T-cell (primary cell): ENCODE data around the gene LDAH. TPM values are rescaled to one million over a fixed set of nuclear protein-coding genes. Genes with fewer than 3 reads are reported as not detected.

Experiments
- ATAC-seq, 4 experiments: fragments of 200-7000 bp in 3 of 4; fragments of 150-1000 bp in 1 of 4; cut with Tn5 transposase; replicated peaks in 1 of 4; 1 replicate in 3 of 4; 2 replicates in 1 of 4; pipeline ENCODE4 v1.10.0; 2021; ENCODE audit warnings: moderate library complexity in 3 of 4, mild to moderate bottlenecking in 2 of 4, moderate number of reproducible peaks in 1 of 4
- CTCF ChIA-PET, 2 donors: fragments of 300-600 bp; sonication (Branson Sonifier 250); formaldehyde crosslinking; loops; one replicate each; lab custom pipeline; 2022; ENCODE audit warnings: antibody characterized with exemption in 2 of 2; lab: Charles Lee
- POLR2A ChIA-PET, 2 donors: fragments of 300-600 bp; sonication (Branson Sonifier 250); formaldehyde crosslinking; loops; one replicate each; lab custom pipeline; 2022; ENCODE audit warnings: antibody characterized with exemption in 2 of 2; lab: Charles Lee
- DNase-seq, 35 experiments: peaks; one replicate each; pipeline versions ENCODE4 v3.0.0 to v3.0.0-alpha.2; 2013 to 2023
- H3K27ac ChIP-seq: one replicate; pipeline ENCODE4 v1.5.1; 2013; ENCODE audit warnings: low read length
- H3K27me3 ChIP-seq, 2 experiments: replicated peaks in 1 of 2; 1 replicate in 1 of 2; 2 replicates in 1 of 2; pipeline versions ENCODE4 v1.6.1 to v1.7.0; 2013; ENCODE audit warnings: low read length in 1 of 2, mixed read lengths in 1 of 2; ENCODE audit not compliant: control insufficient read depth in 2 of 2, insufficient read depth in 2 of 2; ENCODE audit errors: extremely low read depth in 1 of 2
- H3K36me3 ChIP-seq, 2 donors: 1 replicate in 1 of 2; 2 replicates in 1 of 2; pipeline versions ENCODE4 v1.6.1 to v1.7.0; 2013; ENCODE audit warnings: low read length in 1 of 2; ENCODE audit not compliant: control insufficient read depth in 2 of 2, insufficient read depth in 1 of 2; ENCODE audit errors: extremely low read depth in 1 of 2
- H3K4me1 ChIP-seq, 2 experiments: 1 replicate in 1 of 2; 2 replicates in 1 of 2; pipeline versions ENCODE4 v1.6.1 to v1.7.0; 2013; ENCODE audit warnings: low read length in 2 of 2, mixed read lengths in 1 of 2; ENCODE audit not compliant: insufficient read depth in 2 of 2, control insufficient read depth in 1 of 2; ENCODE audit errors: extremely low read depth in 1 of 2
- H3K4me3 ChIP-seq, 2 donors: 1 replicate in 1 of 2; 2 replicates in 1 of 2; pipeline versions ENCODE4 v1.5.1 to v1.7.0; 2013; ENCODE audit warnings: mild to moderate bottlenecking in 2 of 2, low read length in 1 of 2, moderate library complexity in 1 of 2; ENCODE audit not compliant: control insufficient read depth in 1 of 2; ENCODE audit errors: extremely low read depth in 1 of 2
- H3K9me3 ChIP-seq: 2 replicates; pipeline ENCODE4 v1.7.0; 2013
- H3K27ac Mint-ChIP-seq, 2 donors: one replicate each; pipeline ENCODE4 v1.8.0; 2020 to 2021; ENCODE audit warnings: mild to moderate bottlenecking in 2 of 2, mixed read lengths in 2 of 2
- H3K27me3 Mint-ChIP-seq, 2 donors: one replicate each; pipeline ENCODE4 v1.8.0; 2021 to 2022; ENCODE audit warnings: mixed read lengths in 2 of 2
- H3K36me3 Mint-ChIP-seq: one replicate; pipeline ENCODE4 v1.8.0; 2021; ENCODE audit warnings: mixed read lengths
- H3K4me1 Mint-ChIP-seq, 3 donors: one replicate each; pipeline ENCODE4 v1.8.0; 2020 to 2022; ENCODE audit warnings: mixed read lengths in 3 of 3, mild to moderate bottlenecking in 1 of 3
- H3K4me3 Mint-ChIP-seq, 3 donors: one replicate each; pipeline ENCODE4 v1.8.0; 2020 to 2022; ENCODE audit warnings: mild to moderate bottlenecking in 3 of 3, mixed read lengths in 3 of 3, moderate library complexity in 3 of 3
- H3K9me3 Mint-ChIP-seq, 3 donors: one replicate each; pipeline ENCODE4 v1.8.0; 2020 to 2022; ENCODE audit warnings: mixed read lengths in 3 of 3
- WGBS: methylation state at CpG from one replicate; pipeline ENCODE4 v1.1.5; 2013; ENCODE audit warnings: missing lambda C conversion rate; ENCODE audit not compliant: insufficient coverage; 5-methylcytosine and 5-hydroxymethylcytosine counted together
- total RNA-seq, 35 experiments: library from RNA in 6 of 35; stranded (reverse) in 6 of 35; fragments of 120-200 nt in 1 of 35; gene quantifications; one replicate each; pipeline versions ENCODE4 v1.2.1 to v1.2.4 and lab custom pipeline; 2013 to 2026

LDAH gene
- total RNA-seq, 5 donors from 2014 or later (not counting 1 experiment from before 2014, with no cell fraction given), result 12.3 to 21.2 (median 18.1) TPM

GRCh38 chr2:20766798-20767644 is 55.9 kb downstream of the LDAH start:
- ChIA-PET CTCF (interaction anchor here in 1 of 2 donors (0.6 kb wide), 1 partner anchor 108 kb away, joined by 8 read pairs; no protein-coding TSS in a partner anchor), POLR2A (interaction anchor here in 1 of 2 donors (0.7 kb wide), 1 partner anchor 31 kb away, joined by 3 read pairs; no protein-coding TSS in a partner anchor)
- Histone ChIP-seq H3K4me1 (no peaks in the 10 kb centered on the region), H3K27ac (no peak overlapping the region), H3K9me3 (no peaks in the 10 kb centered on the region), H3K27me3 (no peaks in the 10 kb centered on the region), H3K4me3 (no peak overlapping the region), H3K36me3 (peaks cover 9 to 12% of the 10 kb centered on the region in 2 donors)
- H3K4me1 Mint-ChIP-seq, result peaks cover 3 to 6% (median 5%) of the 10 kb centered on the region in 3 donors
- no peaks in the 10 kb centered on the region for H3K27me3 Mint-ChIP-seq
- DNase-seq (no peak), ATAC-seq (no peak)
- H3K36me3 Mint-ChIP-seq, result peaks cover 62% of the 10 kb centered on the region
- H3K9me3 Mint-ChIP-seq, result no peaks in the 10 kb centered on the region
- H3K27ac Mint-ChIP-seq, result no peak overlapping the region
- WGBS, result 95% methylated on average over 12 of the region's 15 CpGs
- no peak overlapping the region for H3K4me3 Mint-ChIP-seq

- Mint-ChIP-seq H3K27me3 (no peaks in the 10 kb centered on the region), H3K9me3 (peaks cover 0 to 3% (median 0%) of the 10 kb centered on the region in 3 donors), H3K36me3 (peaks cover 62% of the 10 kb centered on the region), H3K27ac (no peak overlapping the region), H3K4me1 (peaks cover 3 to 6% (median 5%) of the 10 kb centered on the region in 3 donors), H3K4me3 (no peak overlapping the region)
- DNase-seq (no peak), ATAC-seq (no peak)
- Histone ChIP-seq H3K9me3 (no peaks in the 10 kb centered on the region), H3K4me3 (no peak overlapping the region), H3K27me3 (no peaks in the 10 kb centered on the region), H3K36me3 (peaks cover 9 to 12% of the 10 kb centered on the region in 2 donors), H3K27ac (no peak overlapping the region), H3K4me1 (no peaks in the 10 kb centered on the region)
- POLR2A ChIA-PET, result interaction anchor here in 1 of 2 donors (0.7 kb wide), 1 partner anchor 32 kb away, joined by 3 read pairs; no protein-coding TSS in a partner anchor
- WGBS, result no CpG with 5 or more reads among the region's 1 CpG
- CTCF ChIA-PET, result interaction anchor here (0.6 kb wide), 2 partner anchors 12 to 108 kb away, joined by 3 to 8 read pairs; no protein-coding TSS in a partner anchor
Measured at GRCh38 chr2:20766213-20766612, 56.7 kb downstream of the LDAH start.

- no peaks in the 10 kb centered on the region for H3K4me1 ChIP-seq
- no peak overlapping the region for H3K4me3 ChIP-seq
- Mint-ChIP-seq H3K27me3 (no peaks in the 10 kb centered on the region), H3K4me1 (peaks cover 3 to 11% (median 6%) of the 10 kb centered on the region in 3 donors), H3K4me3 (no peak overlapping the region), H3K9me3 (peaks cover 0 to 5% (median 3%) of the 10 kb centered on the region in 3 donors), H3K27ac (no peak overlapping the region), H3K36me3 (peaks cover 67% of the 10 kb centered on the region)
- ATAC-seq (no peak), DNase-seq (no peak)
- H3K36me3 ChIP-seq, result peaks cover 7 to 16% of the 10 kb centered on the region in 2 donors
- CTCF ChIA-PET, result no interaction called here
- H3K27me3 ChIP-seq, result no peaks in the 10 kb centered on the region
- no peaks in the 10 kb centered on the region for H3K9me3 ChIP-seq
- POLR2A ChIA-PET, result no interaction called here
- no peak overlapping the region for H3K27ac ChIP-seq
- WGBS, result 100% methylated on average over 1 of the region's 2 CpGs
Measured at GRCh38 chr2:20762945-20763683, 59.8 kb downstream of the LDAH start.

- Mint-ChIP-seq H3K9me3 (peaks cover 0 to 5% (median 3%) of the 10 kb centered on the region in 3 donors), H3K27me3 (no peaks in the 10 kb centered on the region), H3K36me3 (peaks cover 63% of the 10 kb centered on the region), H3K4me1 (peaks cover 3 to 10% (median 4%) of the 10 kb centered on the region in 3 donors), H3K27ac (no peak overlapping the region), H3K4me3 (no peak overlapping the region)
- Histone ChIP-seq H3K27ac (no peak overlapping the region), H3K4me1 (no peaks in the 10 kb centered on the region), H3K36me3 (peaks cover 0 to 7% of the 10 kb centered on the region in 2 donors), H3K9me3 (no peaks in the 10 kb centered on the region), H3K4me3 (no peak overlapping the region), H3K27me3 (no peaks in the 10 kb centered on the region)
- ChIA-PET POLR2A (no interaction called here), CTCF (interaction anchor here in 1 of 2 donors (0.6 kb wide), 1 partner anchor 204 kb away, joined by 4 read pairs; no protein-coding TSS in a partner anchor)
- ATAC-seq (no peak), DNase-seq (no peak)
- 60% methylated on average over 1 of the region's 2 CpGs for WGBS
Measured at GRCh38 chr2:20759487-20759886, 63.4 kb downstream of the LDAH start.

- no peaks in the 10 kb centered on the region for H3K9me3 ChIP-seq
- no peaks in the 10 kb centered on the region for H3K27me3 ChIP-seq
- no peak overlapping the region for H3K4me3 ChIP-seq
- peaks cover 0 to 7% of the 10 kb centered on the region in 2 donors for H3K36me3 ChIP-seq
- no peaks in the 10 kb centered on the region for H3K4me1 ChIP-seq
- Mint-ChIP-seq H3K9me3 (peaks cover 0 to 5% (median 3%) of the 10 kb centered on the region in 3 donors), H3K27ac (no peak overlapping the region), H3K27me3 (no peaks in the 10 kb centered on the region), H3K4me1 (peaks cover 0 to 10% (median 1%) of the 10 kb centered on the region in 3 donors), H3K4me3 (no peak overlapping the region), H3K36me3 (peaks cover 61% of the 10 kb centered on the region)
- WGBS, result no CpG with 5 or more reads among the region's 1 CpG
- no peak for DNase-seq
- no peak overlapping the region for H3K27ac ChIP-seq
- POLR2A ChIA-PET, result no interaction called here
- CTCF ChIA-PET, result no interaction called here
- no peak for ATAC-seq
Measured at GRCh38 chr2:20758997-20759396, 63.9 kb downstream of the LDAH start.

- Histone ChIP-seq H3K27ac (no peak overlapping the region), H3K4me3 (no peak overlapping the region), H3K36me3 (peaks cover 0 to 7% of the 10 kb centered on the region in 2 donors), H3K27me3 (no peaks in the 10 kb centered on the region), H3K9me3 (no peaks in the 10 kb centered on the region), H3K4me1 (no peaks in the 10 kb centered on the region)
- WGBS, result no CpG with 5 or more reads among the region's 1 CpG
- Mint-ChIP-seq H3K36me3 (peaks cover 66% of the 10 kb centered on the region), H3K9me3 (peaks cover 0 to 7% (median 5%) of the 10 kb centered on the region in 3 donors), H3K27me3 (no peaks in the 10 kb centered on the region), H3K4me1 (peaks cover 0 to 10% (median 0%) of the 10 kb centered on the region in 3 donors), H3K27ac (no peak overlapping the region), H3K4me3 (no peak overlapping the region)
- ATAC-seq (no peak), DNase-seq (no peak)
- POLR2A ChIA-PET, result no interaction called here
- CTCF ChIA-PET, result no interaction called here
Measured at GRCh38 chr2:20757405-20758090, 65.4 kb downstream of the LDAH start.
